Stimulated activated CD4-positive, alpha-beta T cell treated with anti-CD3 and anti-CD28 coated beads, Interleukin-4, amount 100 ng/mL, for 24 hours (primary cell): Measurements from ENCODE around the gene WDR27.
A peak's percentile ranks its signal among the peaks of the same experiment; 100 is the strongest.

Experiments
- DNase-seq: peaks from one replicate; pipeline ENCODE4 v3.0.0-alpha.2; 2020

WDR27 gene

GRCh38 chr6:169424821-169425240 lies 277.0 kb downstream of the WDR27 start:
- no peak for DNase-seq

- DNase-seq = no peak
These were observed 277.6 kb downstream of the WDR27 start for GRCh38 chr6:169424149-169424804.

- DNase-seq = no peak
These were observed 280.1 kb downstream of the WDR27 start for GRCh38 chr6:169421586-169422264.

- peak; percentile 9 for DNase-seq
These were observed 280.8 kb downstream of the WDR27 start for GRCh38 chr6:169420912-169421543.

- DNase-seq = no peak
These were observed 284.7 kb downstream of the WDR27 start for GRCh38 chr6:169417101-169417500.

- DNase-seq = no peak
These were observed 285.6 kb downstream of the WDR27 start for GRCh38 chr6:169416249-169416648.

GRCh38 chr6:169415179-169415578 lies 286.6 kb downstream of the WDR27 start:
- no peak for DNase-seq

- DNase-seq = no peak
These were observed 290.1 kb downstream of the WDR27 start for GRCh38 chr6:169411722-169412121.

- DNase-seq = no peak
These were observed 290.5 kb downstream of the WDR27 start for GRCh38 chr6:169411296-169411695.

- DNase-seq = no peak
These were observed 292.0 kb downstream of the WDR27 start for GRCh38 chr6:169409742-169410312.

GRCh38 chr6:169407325-169407724 lies 294.5 kb downstream of the WDR27 start:
- no peak for DNase-seq
